ENCODE measurements around the gene MAN2A1.

Gene MAN2A1

GRCh38 chr5:109750463-109750862, 60.7 kb downstream of the MAN2A1 start:
- TF ChIP-seq CTCF (IDR thresholded peaks at IDR 0.05; ENCODE audit: low read depth, low read length, missing control alignments), result no peak
- in situ Hi-C loops (cut with HindIII; ENCODE audit: low sequenced_read_pairs), result no loop called here
- DNase-seq (ENCODE audit: low read depth), result no peak

GRCh38 chr5:109753279-109753678, 63.6 kb downstream of the MAN2A1 start:
- TF ChIP-seq CTCF (IDR thresholded peaks at IDR 0.05; ENCODE audit: low read depth, low read length, missing control alignments), result no peak
- H3K4me3 ChIP-seq (ENCODE audit: low read depth, low read length), result no peak overlapping the region
- DNase-seq (ENCODE audit: low read depth), result no peak
- in situ Hi-C loops (cut with HindIII; ENCODE audit: low sequenced_read_pairs), result no loop called here

More at GRCh38 chr5:109750463-109750862, 60.7 kb downstream of the MAN2A1 start:
- no peak overlapping the region for H3K4me3 ChIP-seq (ENCODE audit: low read depth, low read length)

GRCh38 chr5:109754319-109754718, 64.6 kb downstream of the MAN2A1 start:
- H3K4me3 ChIP-seq (ENCODE audit: low read depth, low read length), result no peak overlapping the region
- DNase-seq (ENCODE audit: low read depth), result no peak
- in situ Hi-C loops (cut with HindIII; ENCODE audit: low sequenced_read_pairs), result no loop called here
- no peak for TF ChIP-seq CTCF (IDR thresholded peaks at IDR 0.05; ENCODE audit: low read depth, low read length, missing control alignments)

GRCh38 chr5:109755761-109756160, 66.0 kb downstream of the MAN2A1 start:
- in situ Hi-C loops (cut with HindIII; ENCODE audit: low sequenced_read_pairs), result no loop called here
- TF ChIP-seq CTCF (IDR thresholded peaks at IDR 0.05; ENCODE audit: low read depth, low read length, missing control alignments), result no peak

GRCh38 chr5:109756543-109757185, 66.9 kb downstream of the MAN2A1 start:
- DNase-seq (ENCODE audit: low read depth), result no peak
- in situ Hi-C loops (cut with HindIII; ENCODE audit: low sequenced_read_pairs), result no loop called here
- H3K4me3 ChIP-seq (ENCODE audit: low read depth, low read length), result no peak overlapping the region
- no peak for TF ChIP-seq CTCF (IDR thresholded peaks at IDR 0.05; ENCODE audit: low read depth, low read length, missing control alignments)

More at GRCh38 chr5:109755761-109756160, 66.0 kb downstream of the MAN2A1 start:
- no peak for DNase-seq (ENCODE audit: low read depth)
- no peak overlapping the region for H3K4me3 ChIP-seq (ENCODE audit: low read depth, low read length)

- TF ChIP-seq CTCF (IDR thresholded peaks at IDR 0.05; ENCODE audit: low read depth, low read length, missing control alignments), result no peak
- no peak for DNase-seq (ENCODE audit: low read depth)
- in situ Hi-C loops (cut with HindIII; ENCODE audit: low sequenced_read_pairs), result no loop called here
- H3K4me3 ChIP-seq (ENCODE audit: low read depth, low read length), result no peak overlapping the region
Measured at GRCh38 chr5:109757490-109757889, 67.8 kb downstream of the MAN2A1 start.

Data from astrocyte of the cerebellum (primary cell).